Sigmoid colon (tissue), 7 donors: ENCODE measurements around the gene NTNG1. TPM values are rescaled to one million over a fixed set of nuclear protein-coding genes. Genes with fewer than 3 reads are reported as not detected.

Source experiments
- DNase-seq: peaks from one replicate; pipeline ENCODE4 v3.0.0-alpha.2; 2019
- H3K27ac ChIP-seq, 4 donors: fragments of 200-600 bp; sonication (generic); one replicate each; pipeline ENCODE4 v1.5.1; 2016 to 2019; ENCODE audit warnings: mild to moderate bottlenecking in 1 of 4
- H3K27me3 ChIP-seq, 3 donors: fragments of 200-600 bp; sonication (generic); one replicate each; pipeline ENCODE4 v1.5.1; 2019; ENCODE audit warnings: mild to moderate bottlenecking in 1 of 3
- H3K36me3 ChIP-seq, 4 donors: fragments of 200-600 bp; sonication (generic); one replicate each; pipeline ENCODE4 v1.5.1; 2016 to 2019
- H3K4me1 ChIP-seq, 4 donors: fragments of 200-600 bp; sonication (generic); one replicate each; pipeline ENCODE4 v1.5.1; 2017 to 2019
- H3K4me3 ChIP-seq, 4 donors: fragments of 200-600 bp; sonication (generic); one replicate each; pipeline ENCODE4 v1.5.1; 2017 to 2019; ENCODE audit warnings: mild to moderate bottlenecking in 2 of 4, moderate library complexity in 1 of 4
- H3K9me3 ChIP-seq, 4 donors: fragments of 200-600 bp in 3 of 4; sonication (generic) in 3 of 4; one replicate each; pipeline versions ENCODE4 v1.5.1 to v1.6.1; 2013 to 2019
- EP300 ChIP-seq, 4 donors: sonication (generic); formaldehyde crosslinking; IDR thresholded peaks; one replicate each; pipeline ENCODE4 v1.6.1; 2017; ENCODE audit warnings: antibody characterized with exemption in 4 of 4
- POLR2A ChIP-seq, 2 donors: fragments of 450-650 bp; IDR thresholded peaks; one replicate each; pipeline ENCODE4 v1.6.1; 2016; ENCODE audit warnings: antibody characterized with exemption in 2 of 2, mild to moderate bottlenecking in 2 of 2, moderate library complexity in 2 of 2
- POLR2AphosphoS5 ChIP-seq, 4 donors: sonication (generic); formaldehyde crosslinking; IDR thresholded peaks; one replicate each; pipeline ENCODE4 v1.6.1; 2017; ENCODE audit warnings: antibody characterized with exemption in 4 of 4
- WGBS, 2 donors: extraction: QIAGEN DNeasy Blood & Tissue Kit; methylation state at CpG; one replicate each; pipeline ENCODE4 v1.1.7; 2013; 5-methylcytosine and 5-hydroxymethylcytosine counted together
- intact Hi-C: fragments of 100-400 bp; cut with DNase I; formaldehyde crosslinking; loops from one replicate; pipeline ENCODE4 v1.15.1; 2023
- polyA plus RNA-seq, 3 donors: library from polyadenylated mRNA; stranded (reverse); fragments of 200-250 nt; gene quantifications; one replicate each; pipeline ENCODE4 v1.2.3, GENCODE V29; 2013
- total RNA-seq, 4 donors: library from RNA; depleted of rRNA; stranded (reverse); fragments of >200 nt; gene quantifications; one replicate each; pipeline ENCODE4 v1.1.0, GENCODE V29; 2016
- TF ChIP-seq, protein P1 (sequence below), 4 experiments: fragments of 450-650 bp in 3 of 4; fragments of 200-600 bp in 1 of 4; IDR thresholded peaks; one replicate each; pipeline ENCODE4 v1.5.1; 2016 to 2019; ENCODE audit warnings: antibody characterized with exemption in 4 of 4, mild to moderate bottlenecking in 3 of 4, moderate library complexity in 2 of 4
- donor health status: healthy with polysubstance abuse.
- donor health status: Bipolar disorder and iron deficiency.
- donor health status: healthy.

The NTNG1 gene
- total and polyA plus RNA-seq, 7 donors: under 0.01 to 32.5 (median 9.5) TPM; not detected in 1

DNA sequence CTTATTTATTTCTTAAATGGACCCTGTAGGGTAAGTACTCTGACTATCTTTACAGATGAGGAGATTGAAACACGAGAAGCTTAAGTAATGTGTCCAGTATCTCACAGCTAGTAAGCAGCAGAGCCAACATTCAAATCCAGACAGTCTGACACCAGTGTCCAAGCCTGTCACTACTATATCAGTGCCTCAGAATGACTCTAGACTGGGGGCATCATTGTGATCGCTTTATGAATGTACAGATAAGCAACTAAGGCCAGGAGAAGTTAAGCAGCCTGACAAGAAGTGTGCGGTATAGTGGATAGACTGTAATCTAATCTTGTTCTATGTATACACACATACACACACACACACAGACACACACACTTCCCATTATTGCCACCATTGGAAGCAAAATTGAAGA, 158.7 kb downstream of the NTNG1 start:
- TF ChIP-seq, protein P1, sequence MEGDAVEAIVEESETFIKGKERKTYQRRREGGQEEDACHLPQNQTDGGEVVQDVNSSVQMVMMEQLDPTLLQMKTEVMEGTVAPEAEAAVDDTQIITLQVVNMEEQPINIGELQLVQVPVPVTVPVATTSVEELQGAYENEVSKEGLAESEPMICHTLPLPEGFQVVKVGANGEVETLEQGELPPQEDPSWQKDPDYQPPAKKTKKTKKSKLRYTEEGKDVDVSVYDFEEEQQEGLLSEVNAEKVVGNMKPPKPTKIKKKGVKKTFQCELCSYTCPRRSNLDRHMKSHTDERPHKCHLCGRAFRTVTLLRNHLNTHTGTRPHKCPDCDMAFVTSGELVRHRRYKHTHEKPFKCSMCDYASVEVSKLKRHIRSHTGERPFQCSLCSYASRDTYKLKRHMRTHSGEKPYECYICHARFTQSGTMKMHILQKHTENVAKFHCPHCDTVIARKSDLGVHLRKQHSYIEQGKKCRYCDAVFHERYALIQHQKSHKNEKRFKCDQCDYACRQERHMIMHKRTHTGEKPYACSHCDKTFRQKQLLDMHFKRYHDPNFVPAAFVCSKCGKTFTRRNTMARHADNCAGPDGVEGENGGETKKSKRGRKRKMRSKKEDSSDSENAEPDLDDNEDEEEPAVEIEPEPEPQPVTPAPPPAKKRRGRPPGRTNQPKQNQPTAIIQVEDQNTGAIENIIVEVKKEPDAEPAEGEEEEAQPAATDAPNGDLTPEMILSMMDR (IDR thresholded peaks at IDR 0.05): no peak
- TF ChIP-seq POLR2A (IDR thresholded peaks at IDR 0.05): no peak
- TF ChIP-seq EP300 (IDR thresholded peaks at IDR 0.05): no peak
- TF ChIP-seq POLR2AphosphoS5 (IDR thresholded peaks at IDR 0.05): no peak
- WGBS, 2 donors: 68 to 86% methylated on average over 3 of the region's 3 CpGs
- Histone ChIP-seq H3K9me3 (peaks cover 0 to 2% (median 0%) of the 10 kb centered on the region in 4 donors), H3K27ac (no peak overlapping the region), H3K36me3 (no peaks in the 10 kb centered on the region), H3K4me3 (no peak overlapping the region), H3K4me1 (peaks cover 0 to 4% (median 2%) of the 10 kb centered on the region in 4 donors), H3K27me3 (no peaks in the 10 kb centered on the region)
- intact Hi-C loops: no loop called here
- no peak for DNase-seq

DNA sequence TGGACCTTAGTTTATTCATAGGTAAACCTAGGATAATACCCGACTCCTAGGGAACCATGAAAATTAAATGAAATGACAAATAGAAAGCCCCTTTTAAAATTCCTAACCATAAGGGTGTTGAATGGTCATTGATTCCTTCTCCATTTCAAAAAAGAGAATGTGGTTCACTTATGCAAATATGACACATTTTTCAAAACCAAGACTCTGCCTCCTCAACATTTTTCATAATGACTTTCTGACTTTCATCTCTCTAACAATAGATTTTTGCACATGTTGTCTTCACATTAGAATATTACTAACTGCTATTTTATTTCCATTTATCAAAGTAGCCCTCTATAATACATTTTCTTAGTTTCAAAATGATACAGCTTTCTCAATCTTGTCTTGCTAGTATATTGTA, 169.1 kb downstream of the NTNG1 start:
- no peak for DNase-seq
- intact Hi-C loops: no loop called here
- no peak for TF ChIP-seq EP300 (IDR thresholded peaks at IDR 0.05)
- no peak for TF ChIP-seq POLR2A (IDR thresholded peaks at IDR 0.05)
- TF ChIP-seq, protein P1 (IDR thresholded peaks at IDR 0.05): no peak
- TF ChIP-seq POLR2AphosphoS5 (IDR thresholded peaks at IDR 0.05): no peak
- H3K4me3 ChIP-seq: no peak overlapping the region
- no peaks in the 10 kb centered on the region for H3K27me3 ChIP-seq
- WGBS, 2 donors: 70 to 88% methylated on average over 1 of the region's 1 CpG
- no peak overlapping the region for H3K27ac ChIP-seq
- H3K9me3 ChIP-seq: no peaks in the 10 kb centered on the region
- H3K4me1 ChIP-seq: no peaks in the 10 kb centered on the region
- no peaks in the 10 kb centered on the region for H3K36me3 ChIP-seq

DNA sequence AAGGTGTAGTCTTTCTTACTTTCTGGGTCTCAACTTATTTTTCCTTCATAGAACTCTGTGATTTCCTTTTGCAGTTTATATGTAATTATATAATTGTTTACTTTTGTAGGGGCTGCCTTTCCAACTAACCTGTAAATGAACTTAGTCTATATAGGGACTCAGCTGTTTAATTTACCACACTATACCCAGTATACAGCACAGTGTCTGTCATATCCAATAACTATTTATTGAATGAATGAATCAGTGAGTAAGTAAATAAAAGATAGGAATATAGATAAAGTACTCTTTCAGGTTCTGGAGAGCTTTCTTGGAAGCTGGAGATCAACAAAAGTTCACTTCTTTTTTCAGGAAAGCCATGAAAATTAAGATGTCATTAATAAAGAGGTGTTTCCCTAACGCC, 174.8 kb downstream of the NTNG1 start:
- no peak for DNase-seq
- Histone ChIP-seq H3K9me3 (no peaks in the 10 kb centered on the region), H3K27me3 (no peaks in the 10 kb centered on the region), H3K36me3 (no peaks in the 10 kb centered on the region), H3K4me1 (no peaks in the 10 kb centered on the region), H3K4me3 (no peak overlapping the region), H3K27ac (no peak overlapping the region)
- intact Hi-C loops: no loop called here
- WGBS, 2 donors: 22 to 38% methylated on average over 1 of the region's 1 CpG
- TF ChIP-seq, protein P1 (IDR thresholded peaks at IDR 0.05): no peak

DNA sequence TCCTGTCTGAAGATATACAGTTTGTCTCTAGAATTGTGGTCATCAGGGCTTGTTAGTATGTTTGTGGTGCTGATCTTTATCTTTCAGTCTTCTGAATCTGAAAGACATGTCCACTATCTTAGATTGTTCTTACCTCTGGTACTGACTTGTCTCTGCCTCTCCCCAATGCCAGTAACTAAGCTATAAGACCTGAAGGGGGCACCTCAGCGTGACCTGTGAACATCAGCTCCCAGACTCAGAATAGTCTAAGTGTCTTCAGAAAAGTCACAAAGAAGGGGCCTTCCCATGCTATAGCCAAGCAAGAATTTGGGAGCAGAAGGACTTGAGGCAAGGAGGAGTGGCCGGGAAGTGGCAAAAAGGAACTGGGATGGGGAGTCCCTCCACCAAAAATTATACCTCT, 178.1 kb downstream of the NTNG1 start:
- 70 to 92% methylated on average over 2 of the region's 2 CpGs for WGBS, 2 donors
- intact Hi-C loops: no loop called here

DNA sequence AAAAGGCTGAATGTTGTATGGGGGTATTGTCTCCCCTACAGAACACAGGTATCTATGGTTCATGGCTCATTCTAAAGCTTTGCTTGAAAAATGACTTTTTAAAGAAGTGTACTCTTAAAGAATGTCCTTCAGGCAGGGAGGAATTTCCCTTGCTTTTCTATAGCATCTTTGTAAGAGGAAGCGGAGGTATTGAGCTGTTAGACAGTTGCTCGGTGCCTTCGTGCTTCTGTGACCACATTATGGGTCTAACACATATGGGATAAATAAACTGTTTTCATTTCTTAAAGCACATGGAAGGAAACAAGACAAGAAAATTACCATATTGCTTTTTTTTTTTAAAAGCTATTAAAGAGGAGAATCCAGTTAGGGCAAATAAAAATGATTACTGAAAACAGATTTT, 182.9 kb downstream of the NTNG1 start:
- TF ChIP-seq, protein P1 (IDR thresholded peaks at IDR 0.05): no peak
- TF ChIP-seq POLR2AphosphoS5 (IDR thresholded peaks at IDR 0.05) (no peak), EP300 (IDR thresholded peaks at IDR 0.05) (no peak), POLR2A (IDR thresholded peaks at IDR 0.05) (no peak)
- WGBS, 2 donors: 71 to 76% methylated on average over 3 of the region's 3 CpGs
- Histone ChIP-seq H3K4me3 (no peak overlapping the region), H3K27ac (no peak overlapping the region), H3K9me3 (no peaks in the 10 kb centered on the region), H3K4me1 (peaks cover 0 to 10% (median 7%) of the 10 kb centered on the region in 4 donors), H3K36me3 (no peaks in the 10 kb centered on the region), H3K27me3 (no peaks in the 10 kb centered on the region)
- intact Hi-C loops: no loop called here
- DNase-seq: no peak

More for the DNA sequence above, 178.1 kb downstream of the NTNG1 start:
- Histone ChIP-seq H3K9me3 (no peaks in the 10 kb centered on the region), H3K27me3 (no peaks in the 10 kb centered on the region), H3K4me3 (no peak overlapping the region), H3K36me3 (no peaks in the 10 kb centered on the region), H3K4me1 (peaks cover 0 to 9% (median 6%) of the 10 kb centered on the region in 4 donors), H3K27ac (no peak overlapping the region)
- DNase-seq: no peak
- TF ChIP-seq POLR2A (IDR thresholded peaks at IDR 0.05): no peak
- no peak for TF ChIP-seq EP300 (IDR thresholded peaks at IDR 0.05)
- TF ChIP-seq POLR2AphosphoS5 (IDR thresholded peaks at IDR 0.05): no peak
- TF ChIP-seq, protein P1 (IDR thresholded peaks at IDR 0.05): no peak
